MCF 10A (cell line): ENCODE results near the gene MYH10. TPM values are rescaled to one million over a fixed set of nuclear protein-coding genes. Genes with fewer than 3 reads are reported as not detected.

ENCODE experiments used
- BruUV-seq: library from RNA; stranded (reverse); fragments of 400-500 nt; replicated peaks from 2 replicates; lab custom pipeline; 2021; lab: Mats Ljungman, UMichigan
- CTCF ChIA-PET: fragments of 300-600 bp; sonication (Branson Sonifier 250); formaldehyde crosslinking; extraction: SDS; loops from one replicate; lab custom pipeline; 2021; ENCODE audit warnings: antibody characterized with exemption, inconsistent platforms; lab: Yijun Ruan, JAX
- POLR2A ChIA-PET: fragments of 300-600, 350-650 bp; sonication (Branson Sonifier 250); formaldehyde crosslinking; extraction: SDS; loops from one replicate; lab custom pipeline; 2020; ENCODE audit warnings: antibody characterized with exemption, inconsistent platforms; lab: Yijun Ruan, JAX
- DNase-seq: peaks from one replicate; pipeline ENCODE4 v3.0.0-alpha.2; 2018; ENCODE audit not compliant: unreplicated experiment
- H3K27ac Mint-ChIP-seq: one replicate; pipeline ENCODE4 v1.8.0; 2022; ENCODE audit warnings: mild to moderate bottlenecking, low read depth, mixed read lengths; ENCODE audit not compliant: unreplicated experiment
- H3K27me3 Mint-ChIP-seq: one replicate; pipeline ENCODE4 v1.8.0; 2022; ENCODE audit warnings: mixed read lengths; ENCODE audit not compliant: insufficient read depth, unreplicated experiment
- H3K36me3 Mint-ChIP-seq: one replicate; pipeline ENCODE4 v1.8.0; 2022; ENCODE audit warnings: mild to moderate bottlenecking, moderate library complexity, mixed read lengths; ENCODE audit not compliant: insufficient read depth, unreplicated experiment
- H3K4me1 Mint-ChIP-seq: one replicate; pipeline ENCODE4 v1.8.0; 2022; ENCODE audit warnings: mixed read lengths; ENCODE audit not compliant: insufficient read depth, unreplicated experiment
- H3K4me3 Mint-ChIP-seq: one replicate; pipeline ENCODE4 v1.8.0; 2022; ENCODE audit warnings: mild to moderate bottlenecking, moderate library complexity, mixed read lengths; ENCODE audit not compliant: unreplicated experiment
- H3K9me3 Mint-ChIP-seq: one replicate; pipeline ENCODE4 v1.8.0; 2022; ENCODE audit warnings: mixed read lengths; ENCODE audit not compliant: unreplicated experiment
- intact Hi-C: fragments of 100-400 bp; cut with micrococcal nuclease; formaldehyde crosslinking; loops from 2 replicates; pipeline ENCODE4 v1.14.1; 2022
- total RNA-seq: library from RNA; stranded (reverse); gene quantifications from 2 replicates; pipeline ENCODE4 v1.2.3, GENCODE V29; 2022
- TF ChIP-seq, protein P1 (sequence below): fragments of 200-600 bp; IDR thresholded peaks from one replicate; pipeline ENCODE4 v1.8.0; 2022; ENCODE audit warnings: antibody characterized with exemption, mild to moderate bottlenecking; ENCODE audit not compliant: unreplicated experiment

MYH10 gene
- total RNA-seq, 1 experiment from 2014 or later: 43.0 TPM

DNA sequence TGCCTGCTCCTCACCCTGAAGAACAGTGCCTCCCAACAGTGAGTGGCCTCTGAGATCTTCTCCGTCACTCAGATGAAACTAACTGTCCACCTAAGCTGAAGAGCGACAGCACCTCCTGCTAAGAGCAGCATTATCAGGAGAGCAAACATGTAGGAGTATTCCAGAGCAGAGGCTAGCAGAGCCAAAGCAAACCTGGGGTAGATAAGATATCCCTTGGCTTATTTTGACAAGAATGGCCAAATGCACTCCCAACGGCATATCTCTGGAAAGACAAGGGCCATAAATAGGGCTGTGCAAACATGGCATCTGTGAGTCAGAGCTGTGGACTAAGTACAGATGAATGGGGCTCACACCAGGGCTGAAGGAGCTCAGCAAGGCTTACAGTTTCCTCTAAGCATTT, 98.5 kb downstream of the MYH10 start:
- Mint-ChIP-seq H3K4me1 (no peaks in the 10 kb centered on the region), H3K9me3 (no peaks in the 10 kb centered on the region), H3K27me3 (no peaks in the 10 kb centered on the region), H3K36me3 (peaks cover 13% of the 10 kb centered on the region), H3K4me3 (no peak overlapping the region), H3K27ac (no peak overlapping the region)
- BruUV-seq: no TSS peak
- no peak for DNase-seq
- TF ChIP-seq, protein P1, sequence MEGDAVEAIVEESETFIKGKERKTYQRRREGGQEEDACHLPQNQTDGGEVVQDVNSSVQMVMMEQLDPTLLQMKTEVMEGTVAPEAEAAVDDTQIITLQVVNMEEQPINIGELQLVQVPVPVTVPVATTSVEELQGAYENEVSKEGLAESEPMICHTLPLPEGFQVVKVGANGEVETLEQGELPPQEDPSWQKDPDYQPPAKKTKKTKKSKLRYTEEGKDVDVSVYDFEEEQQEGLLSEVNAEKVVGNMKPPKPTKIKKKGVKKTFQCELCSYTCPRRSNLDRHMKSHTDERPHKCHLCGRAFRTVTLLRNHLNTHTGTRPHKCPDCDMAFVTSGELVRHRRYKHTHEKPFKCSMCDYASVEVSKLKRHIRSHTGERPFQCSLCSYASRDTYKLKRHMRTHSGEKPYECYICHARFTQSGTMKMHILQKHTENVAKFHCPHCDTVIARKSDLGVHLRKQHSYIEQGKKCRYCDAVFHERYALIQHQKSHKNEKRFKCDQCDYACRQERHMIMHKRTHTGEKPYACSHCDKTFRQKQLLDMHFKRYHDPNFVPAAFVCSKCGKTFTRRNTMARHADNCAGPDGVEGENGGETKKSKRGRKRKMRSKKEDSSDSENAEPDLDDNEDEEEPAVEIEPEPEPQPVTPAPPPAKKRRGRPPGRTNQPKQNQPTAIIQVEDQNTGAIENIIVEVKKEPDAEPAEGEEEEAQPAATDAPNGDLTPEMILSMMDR: no peak
- ChIA-PET CTCF (no interaction called here), POLR2A (no interaction called here)
- intact Hi-C loops: no loop called here

DNA sequence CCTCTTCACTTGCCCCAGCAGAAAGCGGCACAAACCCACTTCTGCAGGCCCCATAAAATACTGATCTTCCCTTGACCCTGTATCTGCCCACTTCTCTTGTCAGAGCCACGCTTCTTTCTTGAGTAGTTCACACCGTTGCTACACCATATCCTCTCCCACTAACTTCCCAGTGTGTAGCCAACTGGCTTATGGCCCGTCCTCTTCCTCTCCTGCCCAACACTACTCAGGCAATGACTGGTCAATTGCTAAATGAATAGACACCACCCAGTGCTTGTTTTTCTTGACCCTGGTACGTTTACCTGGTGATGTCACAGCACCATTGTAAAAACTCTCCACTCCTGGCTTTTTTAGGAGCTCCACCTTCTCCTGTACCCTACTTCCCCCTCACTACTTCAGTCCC, 107.9 kb downstream of the MYH10 start:
- no TSS peak for BruUV-seq
- peaks cover 35% of the 10 kb centered on the region for H3K36me3 Mint-ChIP-seq
- no peaks in the 10 kb centered on the region for H3K4me1 Mint-ChIP-seq
- ChIA-PET POLR2A (no interaction called here), CTCF (interaction anchor here (0.7 kb wide), 1 partner anchor 12 kb away, joined by 3 read pairs; no protein-coding TSS in a partner anchor)
- DNase-seq: no peak
- no peak overlapping the region for H3K27ac Mint-ChIP-seq
- no peak overlapping the region for H3K4me3 Mint-ChIP-seq
- TF ChIP-seq, protein P1: no peak
- no peaks in the 10 kb centered on the region for H3K9me3 Mint-ChIP-seq
- intact Hi-C loops: no loop called here
- no peaks in the 10 kb centered on the region for H3K27me3 Mint-ChIP-seq

DNA sequence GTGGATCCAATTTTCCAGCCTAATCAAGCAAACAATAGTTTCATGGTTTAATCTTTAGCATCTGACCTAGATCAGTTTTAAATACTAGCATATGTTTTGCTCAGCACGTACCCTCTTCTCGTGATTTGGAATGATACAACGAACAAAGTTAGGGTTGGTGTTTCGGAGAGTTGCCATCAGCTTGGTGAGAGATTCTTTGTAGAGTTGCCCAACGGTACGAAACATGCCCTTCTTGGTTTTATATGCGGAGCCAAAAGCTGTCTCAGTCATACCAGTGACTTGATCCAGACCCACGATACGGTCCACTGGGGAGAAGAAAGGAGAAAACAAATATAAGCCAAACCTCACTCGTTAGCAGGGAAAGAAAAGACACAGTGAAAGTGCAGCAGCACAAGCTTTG, 109.5 kb downstream of the MYH10 start:
- CTCF ChIA-PET: interaction anchor here (0.6 kb wide), 1 partner anchor 29 kb away, joined by 3 read pairs; no protein-coding TSS in a partner anchor
- POLR2A ChIA-PET: no interaction called here
- intact Hi-C loops: no loop called here
- DNase-seq: no peak
- Mint-ChIP-seq H3K27me3 (no peaks in the 10 kb centered on the region), H3K27ac (no peak overlapping the region), H3K9me3 (no peaks in the 10 kb centered on the region), H3K4me3 (no peak overlapping the region), H3K4me1 (no peaks in the 10 kb centered on the region), H3K36me3 (peaks cover 46% of the 10 kb centered on the region)
- no TSS peak for BruUV-seq
- TF ChIP-seq, protein P1: no peak

DNA sequence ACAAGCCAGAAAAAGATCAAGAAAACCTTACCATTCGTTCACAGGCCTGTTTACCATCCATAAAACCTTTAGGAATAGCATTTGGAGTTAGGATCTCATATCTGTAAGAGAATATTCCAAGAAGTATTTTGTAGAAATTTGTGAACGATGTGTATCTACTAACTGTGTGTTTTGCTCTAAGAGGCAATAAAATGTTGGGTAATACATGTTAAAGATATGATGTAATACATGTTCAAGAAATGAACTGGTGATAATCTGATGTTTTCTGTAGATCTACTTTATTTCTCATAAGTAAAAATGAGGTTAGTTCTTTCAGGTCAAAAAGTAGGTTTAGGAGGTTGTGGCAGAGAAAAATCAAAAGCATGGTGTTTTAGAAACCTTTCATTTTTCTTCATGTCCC, 111.7 kb downstream of the MYH10 start:
- Mint-ChIP-seq H3K4me3 (no peak overlapping the region), H3K36me3 (peaks cover 50% of the 10 kb centered on the region), H3K27ac (no peak overlapping the region), H3K9me3 (no peaks in the 10 kb centered on the region), H3K27me3 (no peaks in the 10 kb centered on the region), H3K4me1 (no peaks in the 10 kb centered on the region)
- TF ChIP-seq, protein P1: no peak
- CTCF ChIA-PET: interaction anchor here (1.2 kb wide), 1 partner anchor 11 kb away, joined by 3 read pairs; no protein-coding TSS in a partner anchor
- BruUV-seq: no TSS peak
- POLR2A ChIA-PET: interaction anchor here (1.0 to 1.2 kb wide), 2 partner anchors 18 to 111 kb away, joined by 3 read pairs; partner anchors contain the start of gene MYH10
- intact Hi-C loops: no loop called here
- no peak for DNase-seq
